ENCODE measurements around the gene BDH1.
A peak's percentile ranks its signal among the peaks of the same experiment; 100 is the strongest.

The BDH1 gene

DNA sequence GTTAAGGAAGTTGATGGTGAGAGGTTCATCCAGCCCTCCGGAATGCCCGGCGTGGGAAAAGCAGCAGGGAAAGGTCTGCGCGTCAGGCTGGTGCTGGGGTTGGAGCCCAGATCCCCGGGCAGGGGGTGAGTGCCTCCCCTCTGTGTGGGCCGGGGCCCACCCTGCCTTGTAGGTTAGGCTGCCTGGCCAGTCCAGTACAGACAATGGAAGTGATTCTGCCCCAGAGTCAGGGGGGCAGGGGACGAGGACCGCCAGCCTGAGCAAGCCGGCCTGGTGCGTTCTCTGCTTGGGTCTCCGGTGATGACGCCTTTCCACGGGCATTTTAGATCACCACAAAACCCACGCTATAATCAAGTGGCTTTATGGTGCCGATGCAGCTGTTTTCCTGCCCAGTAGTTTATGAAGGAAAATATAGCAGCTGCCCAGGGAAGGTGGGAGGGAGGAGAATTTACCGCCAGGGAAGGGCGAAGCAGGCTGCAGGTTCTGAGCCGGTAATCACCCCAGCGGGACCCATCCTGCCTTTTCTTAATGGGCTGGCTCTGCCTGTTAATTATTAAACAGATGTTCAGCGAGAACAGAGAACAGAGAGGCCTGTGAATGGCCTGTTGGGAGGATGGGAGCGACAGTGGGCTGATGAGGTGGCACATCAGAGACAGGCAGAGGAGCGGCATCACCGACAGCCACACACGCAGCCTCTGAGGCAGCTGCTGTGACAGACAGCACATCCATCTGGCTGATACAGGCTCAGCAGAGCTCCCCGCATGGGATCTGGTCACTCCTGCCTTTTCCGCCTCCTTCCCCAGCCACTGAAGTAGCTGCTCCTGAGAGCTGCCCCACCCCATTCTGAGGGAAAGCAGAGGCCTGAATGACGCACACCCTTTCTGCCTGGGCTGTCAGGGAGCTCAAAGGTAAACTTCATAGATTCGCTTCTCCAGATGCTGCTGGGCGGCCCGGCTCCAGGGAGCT, 35.2 kb downstream of the BDH1 start:
- DNase-seq = no peak

GRCh38 chr3:197519801-197520211, 36.0 kb downstream of the BDH1 start:
- no peak for DNase-seq

DNA sequence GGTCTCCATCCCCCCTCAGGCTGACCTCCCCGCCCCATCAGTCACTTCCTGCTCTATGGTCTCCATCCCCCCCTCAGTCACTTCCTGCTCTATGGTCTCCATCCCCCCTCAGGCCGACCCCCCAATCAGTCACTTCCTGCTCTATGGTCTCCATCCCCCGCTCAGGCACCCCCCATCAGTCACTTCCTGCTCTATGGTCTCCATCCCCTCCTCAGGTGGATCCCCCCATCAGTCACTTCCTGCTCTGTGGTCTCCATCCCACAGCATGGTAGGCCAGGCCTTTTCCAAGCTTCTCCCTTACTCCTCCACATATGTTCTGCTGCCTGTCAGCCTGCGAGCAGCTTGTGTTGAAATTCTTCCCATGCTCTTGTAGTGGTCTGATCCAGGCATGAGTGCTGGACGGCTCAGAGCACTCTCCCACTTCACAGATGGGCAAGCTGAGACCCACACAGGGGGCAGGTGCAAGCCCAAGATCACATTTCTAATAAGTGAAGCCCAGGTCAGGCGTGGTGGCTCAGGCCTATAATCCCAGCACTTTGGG, 36.8 kb downstream of the BDH1 start:
- no peak for DNase-seq

DNA sequence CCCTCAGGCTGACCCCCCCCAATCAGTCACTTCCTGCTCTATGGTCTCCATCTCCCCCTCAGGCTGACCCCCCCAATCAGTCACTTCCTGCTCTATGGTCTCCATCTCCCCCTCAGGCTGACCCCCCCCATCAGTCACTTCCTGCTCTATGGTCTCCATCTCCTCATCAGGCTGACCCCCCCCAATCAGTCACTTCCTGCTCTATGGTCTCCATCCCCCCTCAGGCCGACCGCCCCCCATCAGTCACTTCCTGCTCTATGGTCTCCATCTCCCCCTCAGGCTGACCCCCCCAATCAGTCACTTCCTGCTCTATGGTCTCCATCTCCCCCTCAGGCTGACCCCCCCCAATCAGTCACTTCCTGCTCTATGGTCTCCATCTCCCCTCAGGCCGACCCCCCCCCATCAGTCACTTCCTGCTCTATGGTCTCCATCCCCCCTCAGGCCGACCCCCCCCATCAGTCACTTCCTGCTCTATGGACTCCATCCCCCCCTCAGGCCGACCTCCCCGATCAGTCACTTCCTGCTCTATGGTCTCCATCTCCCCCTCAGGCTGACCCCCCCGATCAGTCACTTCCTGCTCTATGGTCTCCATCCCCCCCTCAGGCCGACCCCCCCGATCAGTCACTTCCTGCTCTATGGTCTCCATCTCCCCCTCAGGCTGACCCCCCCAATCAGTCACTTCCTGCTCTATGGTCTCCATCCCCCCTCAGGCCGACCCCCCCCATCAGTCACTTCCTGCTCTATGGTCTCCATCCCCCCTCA, 37.7 kb downstream of the BDH1 start:
- DNase-seq = peak; percentile 13

GRCh38 chr3:197516890-197517606, 38.7 kb downstream of the BDH1 start:
- peak; percentile 18 for DNase-seq

DNA sequence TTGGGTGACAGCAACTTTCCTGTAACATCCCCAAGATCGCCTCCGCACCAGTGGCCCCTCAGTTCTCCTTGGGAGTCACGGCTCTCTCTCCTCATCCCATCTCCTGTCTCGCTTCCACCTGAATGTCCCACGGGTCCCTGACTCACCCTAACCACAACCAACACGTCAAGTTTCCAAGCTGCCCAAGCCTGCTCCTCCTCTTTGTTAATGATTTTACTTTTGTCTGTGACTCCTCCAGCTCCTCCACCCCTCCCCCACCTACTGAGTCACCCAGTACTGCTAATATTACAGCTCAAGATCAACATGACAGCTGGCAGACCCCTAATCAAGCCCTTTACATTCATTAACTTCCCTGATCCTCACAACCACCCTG, 39.3 kb downstream of the BDH1 start:
- no peak for DNase-seq

- no peak for DNase-seq
Observed at GRCh38 chr3:197514786-197515355, 40.9 kb downstream of the BDH1 start.

- DNase-seq = no peak
Observed at GRCh38 chr3:197513953-197514785, 41.6 kb downstream of the BDH1 start.

DNA sequence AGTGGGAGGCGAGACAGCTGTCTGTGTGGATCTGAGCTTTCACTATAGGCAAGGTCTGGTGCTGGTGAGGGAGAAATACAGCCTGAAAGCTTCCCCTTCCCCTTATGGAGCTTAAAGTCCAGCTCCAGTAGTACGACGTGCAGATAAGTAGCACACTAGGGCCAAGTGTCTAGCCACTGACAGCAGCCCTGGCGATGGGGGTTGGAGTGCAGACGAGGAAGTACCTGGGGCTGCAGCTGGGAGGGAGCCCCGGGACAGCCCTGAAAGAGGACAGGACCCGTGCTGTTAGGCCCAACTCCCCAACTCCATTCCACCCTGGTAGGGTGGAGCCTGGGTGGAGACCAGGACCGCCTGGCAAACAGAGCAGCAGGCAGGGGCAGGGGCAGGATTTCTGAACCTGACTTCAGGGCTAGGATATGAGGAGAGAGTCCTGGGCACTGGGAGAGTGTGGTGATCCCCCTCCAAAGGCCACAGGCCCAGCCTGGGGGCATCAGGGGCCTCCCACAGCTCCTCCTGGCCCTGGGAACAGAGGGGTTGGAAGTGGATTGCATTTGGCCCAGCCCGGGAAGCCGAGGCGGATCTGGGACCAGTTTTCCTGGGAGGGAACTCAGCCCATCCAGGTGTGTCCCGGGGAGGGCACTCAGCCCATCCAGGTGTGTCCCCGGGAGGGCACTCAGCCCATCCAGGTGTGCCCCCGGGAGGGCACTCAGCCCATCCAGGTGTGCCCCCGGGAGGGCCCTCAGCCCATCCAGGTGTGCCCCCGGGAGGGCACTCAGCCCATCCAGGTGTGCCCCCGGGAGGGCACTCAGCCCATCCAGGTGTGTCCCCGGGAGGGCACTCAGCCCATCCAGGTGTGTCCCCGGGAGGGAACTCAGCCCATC, 42.8 kb downstream of the BDH1 start:
- no peak for DNase-seq

- DNase-seq = no peak
Observed at GRCh38 chr3:197511853-197512635, 43.7 kb downstream of the BDH1 start.

GRCh38 chr3:197511130-197511529, 44.6 kb downstream of the BDH1 start:
- no peak for DNase-seq

DNA sequence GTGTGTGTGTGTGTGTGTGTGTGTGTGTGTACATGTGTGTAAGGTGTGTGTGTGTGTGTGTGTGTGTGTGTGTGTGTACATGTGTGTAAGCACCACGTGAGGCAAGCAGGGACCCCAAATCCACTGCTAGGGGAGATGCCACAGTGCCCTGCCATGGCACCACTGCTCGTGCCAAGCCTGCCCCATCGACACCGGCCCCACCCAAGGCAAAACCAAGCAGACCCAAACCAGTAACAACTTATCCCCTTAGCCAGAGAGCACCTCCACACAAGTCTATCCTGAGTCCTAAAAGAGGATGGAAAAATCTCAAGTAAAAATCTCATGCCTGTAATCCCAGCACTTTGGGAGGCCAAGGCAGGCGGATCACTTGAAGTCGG, 45.1 kb downstream of the BDH1 start:
- no peak for DNase-seq

GRCh38 chr3:197508924-197509775, 46.6 kb downstream of the BDH1 start:
- DNase-seq = no peak

DNA sequence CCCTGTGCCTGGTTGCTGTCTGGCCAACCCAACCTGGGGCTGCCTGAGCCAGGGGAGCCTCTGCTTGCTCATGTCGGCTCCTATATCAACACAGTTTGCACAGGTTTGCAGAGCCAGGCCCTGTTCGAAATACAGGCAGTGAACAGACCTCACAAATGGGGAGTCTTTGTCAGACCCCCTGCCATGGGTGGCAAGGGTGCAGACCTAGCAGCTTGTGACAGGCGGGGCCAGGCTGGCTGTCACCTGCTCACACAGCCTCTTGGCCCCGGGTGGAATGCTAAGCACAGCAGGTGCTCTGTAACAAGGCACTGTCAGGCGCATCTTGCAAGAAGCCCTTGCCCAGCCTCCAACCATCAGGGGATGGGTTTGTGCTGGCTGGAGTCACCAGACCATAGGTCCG, 47.3 kb downstream of the BDH1 start:
- no peak for DNase-seq

GRCh38 chr3:197508051-197508451, 47.7 kb downstream of the BDH1 start:
- no peak for DNase-seq

DNA sequence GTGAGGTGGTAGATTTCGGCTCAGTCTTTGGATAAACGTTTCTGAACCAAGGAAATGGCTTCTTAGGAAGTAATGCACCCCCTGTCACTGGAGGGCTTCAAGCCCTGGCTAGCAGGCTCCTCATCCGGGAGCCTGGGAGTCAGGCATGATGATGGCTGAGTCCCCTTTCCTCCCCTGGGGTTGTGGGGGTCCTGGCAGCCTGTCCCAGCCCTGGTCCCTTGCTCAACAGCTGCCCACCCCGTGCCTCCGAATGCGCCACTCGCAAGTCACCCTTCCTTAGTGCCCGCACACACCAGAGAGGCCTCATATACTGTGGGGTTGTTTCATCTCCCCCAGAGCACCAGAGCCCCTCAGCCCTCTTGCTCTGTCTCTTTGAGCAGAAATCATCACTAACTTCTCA, 48.2 kb downstream of the BDH1 start:
- no peak for DNase-seq

DNA sequence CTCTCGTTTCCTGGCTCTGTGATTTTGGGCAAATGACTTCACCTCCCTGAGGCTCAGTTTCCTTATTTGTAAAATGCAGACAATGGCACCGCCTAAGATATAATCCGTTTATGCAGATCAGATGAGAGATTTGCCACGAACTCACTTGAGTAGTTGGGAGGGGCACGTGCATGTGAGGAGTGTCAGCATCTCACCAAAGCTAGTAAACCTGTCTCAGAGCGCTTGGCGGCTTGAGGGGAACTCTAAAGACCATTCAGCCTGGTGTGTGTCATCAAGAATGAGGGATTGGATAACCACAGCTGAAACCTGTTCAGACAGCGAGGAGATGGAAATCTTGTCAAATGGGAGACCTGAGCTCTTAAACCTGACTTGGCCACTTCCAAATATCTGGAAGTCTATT, 48.7 kb downstream of the BDH1 start:
- no peak for DNase-seq

- no peak for DNase-seq
Observed at GRCh38 chr3:197505796-197506548, 49.8 kb downstream of the BDH1 start.
